GM06990 (cell line): ENCODE measurements around the gene GAS2L3.

Source experiments
- DNase-seq: peaks from one replicate; pipeline ENCODE4 v3.0.0-alpha.2; 2011; ENCODE audit not compliant: insufficient read length; ENCODE audit errors: extremely low read depth
- H3K27me3 ChIP-seq: replicated peaks from 2 replicates; pipeline ENCODE4 v1.6.0; 2011; ENCODE audit warnings: low read length; ENCODE audit not compliant: control insufficient read depth, insufficient read depth
- H3K36me3 ChIP-seq: 2 replicates; pipeline ENCODE4 v1.5.1; 2011; ENCODE audit warnings: low read length; ENCODE audit not compliant: control insufficient read depth, insufficient read depth
- H3K4me3 ChIP-seq: replicated peaks from 2 replicates; pipeline ENCODE4 v1.5.1; 2011; ENCODE audit warnings: low read depth, mild to moderate bottlenecking, control low read depth, low read length
- CTCF ChIP-seq: IDR thresholded peaks from 2 replicates; pipeline ENCODE4 v1.5.1; 2011; ENCODE audit warnings: low read length, control low read depth, mild to moderate bottlenecking, inconsistent platforms; ENCODE audit not compliant: insufficient read depth, poor library complexity, severe bottlenecking

Gene GAS2L3

GRCh38 chr12:100534625-100535227, 38.8 kb upstream of the GAS2L3 start:
- H3K36me3 ChIP-seq, result no peaks in the 10 kb centered on the region

GRCh38 chr12:100539202-100539601, 34.3 kb upstream of the GAS2L3 start:
- Histone ChIP-seq H3K27me3 (no peaks in the 10 kb centered on the region), H3K4me3 (no peak overlapping the region), H3K36me3 (no peaks in the 10 kb centered on the region)
- DNase-seq, result no peak
- TF ChIP-seq CTCF, result no peak

More at GRCh38 chr12:100534625-100535227, 38.8 kb upstream of the GAS2L3 start:
- DNase-seq, result no peak
- Histone ChIP-seq H3K4me3 (no peak overlapping the region), H3K27me3 (no peaks in the 10 kb centered on the region)
- TF ChIP-seq CTCF, result no peak

- H3K27me3 ChIP-seq, result no peaks in the 10 kb centered on the region
- no peaks in the 10 kb centered on the region for H3K36me3 ChIP-seq
- no peak for DNase-seq
- no peak for TF ChIP-seq CTCF
- H3K4me3 ChIP-seq, result no peak overlapping the region
Measured at GRCh38 chr12:100544165-100544564, 29.3 kb upstream of the GAS2L3 start.

- TF ChIP-seq CTCF, result no peak
- no peaks in the 10 kb centered on the region for H3K36me3 ChIP-seq
- no peak overlapping the region for H3K4me3 ChIP-seq
- no peak for DNase-seq
- H3K27me3 ChIP-seq, result no peaks in the 10 kb centered on the region
Measured at GRCh38 chr12:100545092-100545491, 28.4 kb upstream of the GAS2L3 start.

GRCh38 chr12:100553936-100554335, 19.5 kb upstream of the GAS2L3 start:
- TF ChIP-seq CTCF, result no peak
- DNase-seq, result no peak
- no peaks in the 10 kb centered on the region for H3K27me3 ChIP-seq
- no peaks in the 10 kb centered on the region for H3K36me3 ChIP-seq
- H3K4me3 ChIP-seq, result no peak overlapping the region

- DNase-seq, result no peak
- Histone ChIP-seq H3K27me3 (no peaks in the 10 kb centered on the region), H3K36me3 (no peaks in the 10 kb centered on the region), H3K4me3 (no peak overlapping the region)
- TF ChIP-seq CTCF, result peak; percentile 53
Measured at GRCh38 chr12:100554608-100555077, 18.8 kb upstream of the GAS2L3 start.
